ENCODE results near the gene PDE6B.

PDE6B gene

GRCh38 chr4:708631-708933 is 83.2 kb downstream of the PDE6B start:
- no peak for DNase-seq

- no peak for DNase-seq
These were observed 84.0 kb downstream of the PDE6B start for GRCh38 chr4:709348-709747.

GRCh38 chr4:710116-710515 is 84.7 kb downstream of the PDE6B start:
- DNase-seq, result no peak

GRCh38 chr4:710916-711315 is 85.5 kb downstream of the PDE6B start:
- DNase-seq, result no peak

- DNase-seq, result no peak
These were observed 86.7 kb downstream of the PDE6B start for GRCh38 chr4:712093-712492.

DNA sequence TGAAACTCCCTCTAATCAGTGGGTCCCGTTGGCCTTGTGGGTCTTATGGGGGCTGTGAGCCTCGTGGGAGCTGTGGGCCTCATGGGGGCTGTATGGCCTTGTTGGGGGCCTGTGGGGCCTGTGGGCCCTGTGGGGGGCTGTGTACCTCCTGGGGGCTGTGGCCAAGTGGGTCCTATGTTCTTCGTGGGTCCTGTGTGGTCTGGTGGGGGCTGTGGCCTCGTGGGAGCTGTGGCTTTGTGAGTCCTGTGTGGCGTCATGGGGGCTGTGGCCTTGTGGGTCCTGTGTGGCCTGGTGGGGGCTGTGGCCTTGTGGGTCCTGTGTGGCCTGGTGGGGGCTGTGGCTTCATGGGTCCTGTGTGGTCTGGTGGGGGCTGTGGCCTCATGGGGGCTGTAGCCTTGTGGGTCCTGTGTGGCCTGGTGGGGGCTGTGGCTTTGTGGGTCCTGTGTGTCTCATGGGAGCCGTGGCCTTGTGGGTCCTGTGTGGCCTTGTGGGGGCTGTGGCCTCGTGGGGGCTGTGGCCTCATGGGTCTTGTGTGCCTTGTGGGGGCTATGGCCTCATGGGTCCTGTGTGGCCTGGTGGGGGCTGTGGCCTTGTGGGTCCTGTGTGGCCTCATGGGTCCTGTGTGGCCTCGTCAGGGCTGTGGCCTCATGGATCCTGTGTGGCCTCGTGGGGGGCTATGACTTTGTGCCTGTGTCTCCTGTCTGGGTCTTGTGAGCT is 87.7 kb downstream of the PDE6B start:
- DNase-seq, result no peak

- no peak for DNase-seq
These were observed 88.7 kb downstream of the PDE6B start for GRCh38 chr4:714087-714486.

GRCh38 chr4:717601-718320 is 92.4 kb downstream of the PDE6B start:
- DNase-seq, result no peak

DNA sequence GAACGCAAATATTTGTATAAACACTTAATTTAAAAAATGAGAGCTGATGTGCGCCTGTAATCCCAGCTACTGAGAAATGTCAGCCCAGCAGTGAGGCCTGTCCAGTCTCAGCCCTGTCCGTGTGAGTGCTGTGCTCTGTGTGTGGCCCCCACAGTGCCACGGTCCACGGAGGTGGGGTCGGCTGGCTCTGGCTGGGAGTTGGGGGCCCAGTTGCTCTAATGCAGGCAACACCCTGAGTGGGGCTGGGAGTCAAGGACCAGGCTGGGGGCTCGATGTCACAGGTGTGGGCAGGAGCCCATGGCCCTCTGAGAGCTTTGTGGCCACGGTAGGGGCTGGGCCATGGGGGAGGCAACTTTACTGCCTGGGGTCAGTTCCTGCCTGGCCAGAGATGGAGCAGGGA is 93.1 kb downstream of the PDE6B start:
- no peak for DNase-seq
